Fibroblast of lung (primary cell): ENCODE measurements around the gene OR5H1. TPM values are rescaled to one million over a fixed set of nuclear protein-coding genes. Genes with fewer than 3 reads are reported as not detected.

Experiments used
- DNase-seq, 2 donors: peaks; one replicate each; pipeline versions ENCODE4 v3.0.0 to v3.0.0-alpha.2; 2010; ENCODE audit warnings: low read depth in 2 of 2
- H2AFZ ChIP-seq: 2 replicates; pipeline ENCODE4 v1.5.1; 2012; ENCODE audit warnings: low read length, control low read depth, inconsistent platforms
- H3K27ac ChIP-seq: 2 replicates; pipeline ENCODE4 v1.5.1; 2011; ENCODE audit warnings: low read length, control low read depth; ENCODE audit not compliant: insufficient read depth
- H3K27me3 ChIP-seq: 2 replicates; pipeline ENCODE4 v1.5.1; 2011; ENCODE audit warnings: mild to moderate bottlenecking, low read length; ENCODE audit not compliant: control insufficient read depth, insufficient read depth
- H3K36me3 ChIP-seq: 2 replicates; pipeline ENCODE4 v1.5.1; 2011; ENCODE audit warnings: low read length; ENCODE audit not compliant: control insufficient read depth, insufficient read depth
- H3K4me1 ChIP-seq: 2 replicates; pipeline ENCODE4 v1.5.1; 2011; ENCODE audit warnings: low read length; ENCODE audit not compliant: control insufficient read depth, insufficient read depth; ENCODE audit errors: extremely low read depth
- H3K4me2 ChIP-seq: 2 replicates; pipeline ENCODE4 v1.5.1; 2011; ENCODE audit warnings: low read length, control low read depth; ENCODE audit not compliant: insufficient read depth; ENCODE audit errors: extremely low read depth
- H3K4me3 ChIP-seq, 4 experiments: fragments of 200-600 bp in 1 of 4; sonication (generic) in 1 of 4; replicated peaks in 1 of 4; 2 replicates each; pipeline ENCODE4 v1.5.1; 2011 to 2016; ENCODE audit warnings: low read length in 4 of 4, low read depth in 3 of 4, mild to moderate bottlenecking in 3 of 4, control low read depth in 2 of 4, inconsistent platforms in 1 of 4, mixed read lengths in 1 of 4; ENCODE audit not compliant: insufficient read depth in 1 of 4; ENCODE audit errors: control extremely low read depth in 1 of 4
- H3K79me2 ChIP-seq: 2 replicates; pipeline ENCODE4 v1.5.1; 2012; ENCODE audit warnings: mild to moderate bottlenecking, low read length, inconsistent platforms; ENCODE audit not compliant: control insufficient read depth, insufficient read depth
- H3K9ac ChIP-seq: 2 replicates; pipeline ENCODE4 v1.5.1; 2011; ENCODE audit warnings: mild to moderate bottlenecking, low read length, control low read depth; ENCODE audit not compliant: insufficient read depth
- H3K9me3 ChIP-seq: 2 replicates; pipeline ENCODE4 v1.5.1; 2012; ENCODE audit warnings: low read depth, low read length; ENCODE audit not compliant: control insufficient read depth, insufficient read depth
- H4K20me1 ChIP-seq: 2 replicates; pipeline ENCODE4 v1.5.1; 2011; ENCODE audit warnings: low read length; ENCODE audit not compliant: control insufficient read depth, insufficient read depth; ENCODE audit errors: extremely low read depth
- CTCF ChIP-seq, 2 donors: IDR thresholded peaks in 1 of 2; conservative IDR thresholded peaks in 1 of 2; 1 replicate in 1 of 2; 2 replicates in 1 of 2; pipeline ENCODE4 v1.5.1; 2011 to 2012; ENCODE audit warnings: low read length in 2 of 2, control low read depth in 1 of 2, inconsistent platforms in 1 of 2, low read depth in 1 of 2, mild to moderate bottlenecking in 1 of 2
- EZH2 ChIP-seq: IDR thresholded peaks from 2 replicates; pipeline ENCODE4 v1.5.1; 2012; ENCODE audit warnings: low read length, control low read depth, mild to moderate bottlenecking; ENCODE audit errors: missing control alignments
- polyA plus RNA-seq, 2 donors: library from polyadenylated mRNA; depleted of rRNA in 1 of 2; stranded (reverse) in 1 of 2; unstranded in 1 of 2; fragments of >200 nt; gene quantifications; 2 replicates each; pipeline ENCODE4 v1.2.1, GENCODE V29; 2011 to 2012; ENCODE audit warnings: missing spikeins in 1 of 2
- total RNA-seq: library from RNA; depleted of rRNA; stranded (reverse); fragments of >200 nt; gene quantifications from 2 replicates; pipeline ENCODE4 v1.2.1, GENCODE V29; 2014

Gene OR5H1
- total and polyA plus RNA-seq, 2 donors (not counting 1 experiment from before 2014, with no cell fraction given) = not detected

GRCh38 chr3:98185180-98185579 lies 54.7 kb downstream of the OR5H1 start:
- H3K4me2 ChIP-seq = no peak overlapping the region
- H3K36me3 ChIP-seq = no peaks in the 10 kb centered on the region
- no peak overlapping the region for H3K4me3 ChIP-seq
- no peak overlapping the region for H2AFZ ChIP-seq
- no peaks in the 10 kb centered on the region for H3K4me1 ChIP-seq
- no peaks in the 10 kb centered on the region for H4K20me1 ChIP-seq
- no peak overlapping the region for H3K9ac ChIP-seq
- no peaks in the 10 kb centered on the region for H3K79me2 ChIP-seq
- no peaks in the 10 kb centered on the region for H3K27me3 ChIP-seq
- no peaks in the 10 kb centered on the region for H3K9me3 ChIP-seq
- no peak overlapping the region for H3K27ac ChIP-seq
- TF ChIP-seq EZH2 = no peak
- TF ChIP-seq CTCF (conservative IDR thresholded peaks at IDR 0.05 in 1 of 2, IDR thresholded peaks at IDR 0.05 in 1 of 2; ENCODE audit: low read depth in 1 of 2, low read length in 2 of 2) = no peak
- DNase-seq = no peak

Other genes starting within 250 kb of the OR5H1 start
- 36.7 and 46.1 TPM in 2 replicates for gene RIOX2, start 158.3 kb upstream of the OR5H1 start, total RNA-seq
- gene RIOX2, start 158.3 kb upstream of the OR5H1 start, polyA plus RNA-seq = 23.1 and 23.7 TPM in 2 replicates
- gene GABRR3, start 95.4 kb upstream of the OR5H1 start, total RNA-seq = not detected in 2 replicates
- not detected in 2 replicates for gene GABRR3, start 95.4 kb upstream of the OR5H1 start, polyA plus RNA-seq
- gene OR5AC2, start 43.5 kb upstream of the OR5H1 start, total RNA-seq = not detected in 2 replicates
- gene OR5AC2, start 43.5 kb upstream of the OR5H1 start, polyA plus RNA-seq = not detected in 2 replicates
- gene OR5H14, start 16.8 kb downstream of the OR5H1 start, total RNA-seq = not detected in 2 replicates
- not detected in 2 replicates for gene OR5H14, start 16.8 kb downstream of the OR5H1 start, polyA plus RNA-seq
- not detected in 2 replicates for gene OR5H15, start 36.0 kb downstream of the OR5H1 start, total RNA-seq
- not detected in 2 replicates for gene OR5H15, start 36.0 kb downstream of the OR5H1 start, polyA plus RNA-seq
- gene OR5H6, start 133.5 kb downstream of the OR5H1 start, total RNA-seq = not detected in 2 replicates
- gene OR5H6, start 133.5 kb downstream of the OR5H1 start, polyA plus RNA-seq = not detected in 2 replicates
- not detected in 2 replicates for gene OR5H2, start 151.8 kb downstream of the OR5H1 start, total RNA-seq
- not detected in 2 replicates for gene OR5H2, start 151.8 kb downstream of the OR5H1 start, polyA plus RNA-seq
- not detected in 2 replicates for gene OR5K4, start 223.1 kb downstream of the OR5H1 start, total RNA-seq
- gene OR5K4, start 223.1 kb downstream of the OR5H1 start, polyA plus RNA-seq = not detected in 2 replicates